ENCODE results near the gene CD22. TPM values are rescaled to one million over a fixed set of nuclear protein-coding genes. Genes with fewer than 3 reads are reported as not detected.

CD22 gene
- total and polyA plus RNA-seq, 10 of the 15 experiments (the other 5 are each of a cell fraction or from before 2014, with no cell fraction given), result 23.0 to 344 (median 181) TPM

GRCh38 chr19:35315883-35316282 is 13.1 kb upstream of the CD22 start:
- BruUV-seq (replicated peaks), result no TSS peak
- SMC1A ChIA-PET (ENCODE audit: uncharacterized antibody, unreplicated experiment), result interaction anchor here (0.5 to 11.0 kb wide), 8 partner anchors 8 to 193 kb away, joined by 3 to 122 read pairs (median 4); partner anchors contain the start of gene CD22

More at GRCh38 chr19:35315883-35316282, 13.1 kb upstream of the CD22 start:
- Histone ChIP-seq H3K27me3 (replicated peaks in 1 of 2; ENCODE audit: control insufficient read depth in 2 of 2, insufficient read depth in 2 of 2, low read length in 1 of 2) (no peaks in the 10 kb centered on the region), H3K36me3 (ENCODE audit: control insufficient read depth in 2 of 2, insufficient read depth in 2 of 2, low read length in 1 of 2) (no peaks in the 10 kb centered on the region), H3K4me1 (ENCODE audit: control insufficient read depth, insufficient read depth, low read length) (peaks cover 20% of the 10 kb centered on the region), H3K79me2 (ENCODE audit: control insufficient read depth, insufficient read depth, low read length) (no peaks in the 10 kb centered on the region), H4K20me1 (ENCODE audit: control insufficient read depth, insufficient read depth) (no peaks in the 10 kb centered on the region), H3K9ac (ENCODE audit: control insufficient read depth, insufficient read depth, low read length) (no peak overlapping the region), H3K4me3 (no peak overlapping the region), H3K27ac (ENCODE audit: control insufficient read depth, insufficient read depth) (no peak overlapping the region), H3K4me2 (ENCODE audit: control insufficient read depth, insufficient read depth) (no peak overlapping the region), H2AFZ (ENCODE audit: control insufficient read depth, low read depth, low read length) (no peak overlapping the region), H3K9me3 (replicated peaks; ENCODE audit: control insufficient read depth, insufficient read depth, low read length) (no peaks in the 10 kb centered on the region)
- 79% methylated on average over 9 of the region's 9 CpGs for WGBS (ENCODE audit: insufficient coverage, insufficient replicate concordance, low lambda C conversion rate, missing lambda C conversion rate)
- POLR2A ChIA-PET, result interaction anchor here (1.3 kb wide), 1 partner anchor 11 kb away, joined by 5 read pairs; no protein-coding TSS in a partner anchor
- ATAC-seq (peak; percentile 33; the same call in 2 of the 3 replicates), DNase-seq (ENCODE audit: low read depth, low spot score) (no peak), FAIRE-seq (no peak)
- CTCF ChIA-PET, result interaction anchor here (0.6 to 2.5 kb wide), 11 partner anchors 12 to 179 kb away, joined by 3 to 9 read pairs (median 4); partner anchors contain the start of gene FFAR1
- TF ChIP-seq KDM1A (IDR thresholded peaks at IDR 0.05; ENCODE audit: borderline replicate concordance) (no peak), RAD21 (IDR thresholded peaks at IDR 0.05; ENCODE audit: insufficient read depth, low read depth, low read length) (peak; percentile 38; the same call in 1 of the 2 replicates), MEF2A (IDR thresholded peaks at IDR 0.05; ENCODE audit: insufficient read depth, low read depth, low read length) (no peak), SMC3 (IDR thresholded peaks at IDR 0.05; ENCODE audit: borderline replicate concordance, low read length) (peak; percentile 13; the same call in 1 of the 2 replicates), CTCF (IDR thresholded peaks at IDR 0.05 in 2 of 3, conservative IDR thresholded peaks at IDR 0.05 in 1 of 3; ENCODE audit: control insufficient read depth in 2 of 3, extremely low read depth in 1 of 3, insufficient read depth in 1 of 3, low read depth in 3 of 3, low read length in 3 of 3) (peak in 2 of 3 experiments; percentile 10 to 33; a peak in 1 of 6 replicates)
- RAD21 ChIA-PET (ENCODE audit: unreplicated experiment), result interaction anchor here (1.0 to 1.6 kb wide), 4 partner anchors 32 to 179 kb away, joined by 3 read pairs; partner anchors contain the start of gene FFAR1
- intact Hi-C loops (cut with micrococcal nuclease; ENCODE audit: unreplicated experiment) (no loop called here), in situ Hi-C loops (cut with MboI) (no loop called here)
